ENCODE results near the gene CASKIN2. TPM values are rescaled to one million over a fixed set of nuclear protein-coding genes. Genes with fewer than 3 reads are reported as not detected.

Gene CASKIN2
- total RNA-seq, 1 donor from 2014 or later, result 30.3 TPM

DNA sequence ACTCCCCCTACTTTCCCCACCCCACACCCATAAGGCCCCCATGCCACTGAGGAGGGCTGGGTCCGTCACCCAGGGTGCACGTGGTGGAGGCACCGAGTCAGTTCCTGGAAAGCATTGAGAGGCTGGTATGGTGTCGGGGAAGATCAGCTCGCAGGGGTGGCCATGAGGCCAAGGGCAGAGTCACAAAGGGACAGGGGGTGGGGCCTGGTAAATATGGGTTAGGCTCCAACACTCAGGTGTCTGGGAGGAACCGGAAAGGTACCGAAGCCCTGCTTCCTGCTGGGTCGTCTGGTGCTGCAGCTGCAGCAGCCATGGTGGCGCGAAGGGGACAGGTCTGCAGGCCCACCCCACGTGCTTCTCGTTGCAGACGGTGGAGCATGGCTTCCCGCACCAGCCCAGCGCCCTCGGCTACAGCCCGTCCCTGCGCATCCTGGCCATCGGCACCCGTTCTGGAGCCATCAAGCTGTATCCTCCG lies 40.4 kb upstream of the CASKIN2 start:
- no peaks in the 10 kb centered on the region for H3K27me3 Mint-ChIP-seq (ENCODE audit: low read depth)
- no peak for DNase-seq (ENCODE audit: low spot score)
- no peaks in the 10 kb centered on the region for H3K9me3 Mint-ChIP-seq (ENCODE audit: low read depth)
- peaks cover 13% of the 10 kb centered on the region for H3K4me1 Mint-ChIP-seq (ENCODE audit: low read depth)
- no peak overlapping the region for H3K27ac Mint-ChIP-seq (ENCODE audit: unreplicated experiment)
- H3K4me3 Mint-ChIP-seq (ENCODE audit: unreplicated experiment), result no peak overlapping the region
- no peaks in the 10 kb centered on the region for H3K36me3 Mint-ChIP-seq (ENCODE audit: low read depth)
- TF ChIP-seq CTCF (IDR thresholded peaks at IDR 0.05), result no peak

GRCh38 chr17:75553295-75554110 lies 38.2 kb upstream of the CASKIN2 start:
- H3K4me1 Mint-ChIP-seq (ENCODE audit: low read depth), result peaks cover 13% of the 10 kb centered on the region
- H3K27me3 Mint-ChIP-seq (ENCODE audit: low read depth), result no peaks in the 10 kb centered on the region
- H3K4me3 Mint-ChIP-seq (ENCODE audit: unreplicated experiment), result no peak overlapping the region
- no peak for DNase-seq (ENCODE audit: low spot score)
- H3K9me3 Mint-ChIP-seq (ENCODE audit: low read depth), result no peaks in the 10 kb centered on the region
- no peaks in the 10 kb centered on the region for H3K36me3 Mint-ChIP-seq (ENCODE audit: low read depth)
- no peak for TF ChIP-seq CTCF (IDR thresholded peaks at IDR 0.05)
- H3K27ac Mint-ChIP-seq (ENCODE audit: unreplicated experiment), result no peak overlapping the region

- no peak for DNase-seq (ENCODE audit: low spot score)
Observed at GRCh38 chr17:75552425-75553294, 37.3 kb upstream of the CASKIN2 start.

DNA sequence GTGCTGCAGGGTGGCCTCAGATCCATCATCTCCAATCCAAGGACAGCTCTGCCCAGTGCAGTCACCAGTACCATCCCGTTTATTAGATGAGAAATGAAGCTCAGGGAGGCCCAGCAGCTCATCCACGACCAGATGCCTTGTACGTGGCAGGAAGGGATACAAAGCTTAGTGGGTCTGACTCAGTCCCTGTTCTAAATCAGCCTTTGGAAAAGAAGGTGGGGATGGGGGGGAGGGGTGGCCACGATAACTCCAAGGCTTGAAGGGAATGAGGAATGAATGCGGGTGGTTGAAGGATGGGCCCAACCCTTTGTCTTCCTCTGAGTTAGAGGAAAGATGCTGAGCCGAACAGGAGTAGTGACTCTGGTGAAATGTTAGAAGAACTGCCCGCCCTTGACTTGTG lies 35.9 kb upstream of the CASKIN2 start:
- no peak overlapping the region for H3K4me3 Mint-ChIP-seq (ENCODE audit: unreplicated experiment)
- peaks cover 1% of the 10 kb centered on the region for H3K27me3 Mint-ChIP-seq (ENCODE audit: low read depth)
- TF ChIP-seq CTCF (IDR thresholded peaks at IDR 0.05), result no peak
- H3K9me3 Mint-ChIP-seq (ENCODE audit: low read depth), result no peaks in the 10 kb centered on the region
- no peaks in the 10 kb centered on the region for H3K36me3 Mint-ChIP-seq (ENCODE audit: low read depth)
- H3K27ac Mint-ChIP-seq (ENCODE audit: unreplicated experiment), result no peak overlapping the region
- H3K4me1 Mint-ChIP-seq (ENCODE audit: low read depth), result peaks cover 13% of the 10 kb centered on the region
- DNase-seq (ENCODE audit: low spot score), result no peak

More at GRCh38 chr17:75552425-75553294, 37.3 kb upstream of the CASKIN2 start:
- no peaks in the 10 kb centered on the region for H3K36me3 Mint-ChIP-seq (ENCODE audit: low read depth)
- no peaks in the 10 kb centered on the region for H3K9me3 Mint-ChIP-seq (ENCODE audit: low read depth)
- TF ChIP-seq CTCF (IDR thresholded peaks at IDR 0.05), result no peak
- H3K27me3 Mint-ChIP-seq (ENCODE audit: low read depth), result no peaks in the 10 kb centered on the region
- no peak overlapping the region for H3K4me3 Mint-ChIP-seq (ENCODE audit: unreplicated experiment)
- H3K27ac Mint-ChIP-seq (ENCODE audit: unreplicated experiment), result peak overlapping the region; percentile 3
- peaks cover 13% of the 10 kb centered on the region for H3K4me1 Mint-ChIP-seq (ENCODE audit: low read depth)

DNA sequence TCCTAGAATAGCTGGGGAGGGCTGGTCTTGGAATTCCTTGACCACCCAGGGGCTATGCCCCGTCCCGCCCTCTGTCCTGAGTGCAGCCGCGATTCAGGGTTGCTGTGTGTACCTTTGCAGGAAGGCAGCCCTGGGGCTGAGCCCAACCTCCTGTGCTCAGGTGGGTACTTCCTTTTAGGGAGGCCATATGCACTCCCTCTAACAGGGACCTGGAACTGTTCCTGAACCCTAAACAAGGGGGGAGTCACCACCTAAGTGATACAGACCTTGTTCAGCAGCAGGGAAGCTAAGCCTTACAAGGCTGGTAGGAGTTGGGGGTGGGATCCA lies 34.8 kb upstream of the CASKIN2 start:
- H3K27me3 Mint-ChIP-seq (ENCODE audit: low read depth), result peaks cover 3% of the 10 kb centered on the region
- no peak for DNase-seq (ENCODE audit: low spot score)

More for the DNA sequence above, 34.8 kb upstream of the CASKIN2 start:
- Mint-ChIP-seq H3K27ac (ENCODE audit: unreplicated experiment) (no peak overlapping the region), H3K36me3 (ENCODE audit: low read depth) (no peaks in the 10 kb centered on the region), H3K4me3 (ENCODE audit: unreplicated experiment) (no peak overlapping the region), H3K4me1 (ENCODE audit: low read depth) (peaks cover 13% of the 10 kb centered on the region), H3K9me3 (ENCODE audit: low read depth) (no peaks in the 10 kb centered on the region)
- no peak for TF ChIP-seq CTCF (IDR thresholded peaks at IDR 0.05)

Data from chondrocyte (in vitro differentiated cells).